Measurements from ENCODE around the gene BNIP5.

Gene BNIP5

GRCh38 chr6:36336779-36337241, at the start of gene BNIP5:
Gene BNIP5, minus strand, starts transcription at chr6:36336888. Its CDS starts 6,198 bp downstream, at chr6:36330690.
- no peak for DNase-seq (ENCODE audit: low read depth, low spot score)

GRCh38 chr6:36384095-36384494, 47.4 kb upstream of the BNIP5 start:
- DNase-seq (ENCODE audit: low read depth, low spot score) = no peak

GRCh38 chr6:36383606-36384005, 46.9 kb upstream of the BNIP5 start:
- DNase-seq (ENCODE audit: low read depth, low spot score) = no peak

- no peak for DNase-seq (ENCODE audit: low read depth, low spot score)
Measured at GRCh38 chr6:36382976-36383375, 46.3 kb upstream of the BNIP5 start.

- DNase-seq (ENCODE audit: low read depth, low spot score) = no peak
Measured at GRCh38 chr6:36381502-36382389, 45.1 kb upstream of the BNIP5 start.

- DNase-seq (ENCODE audit: low read depth, low spot score) = no peak
Measured at GRCh38 chr6:36380166-36380565, 43.5 kb upstream of the BNIP5 start.

- DNase-seq (ENCODE audit: low read depth, low spot score) = no peak
Measured at GRCh38 chr6:36378936-36379335, 42.2 kb upstream of the BNIP5 start.

- DNase-seq (ENCODE audit: low read depth, low spot score) = no peak
Measured at GRCh38 chr6:36378243-36378920, 41.7 kb upstream of the BNIP5 start.

- DNase-seq (ENCODE audit: low read depth, low spot score) = no peak
Measured at GRCh38 chr6:36377594-36377993, 40.9 kb upstream of the BNIP5 start.

- DNase-seq (ENCODE audit: low read depth, low spot score) = no peak
Measured at GRCh38 chr6:36376742-36377141, 40.1 kb upstream of the BNIP5 start.

- DNase-seq (ENCODE audit: low read depth, low spot score) = no peak
Measured at GRCh38 chr6:36376183-36376582, 39.5 kb upstream of the BNIP5 start.

GRCh38 chr6:36375644-36376155, 39.0 kb upstream of the BNIP5 start:
- DNase-seq (ENCODE audit: low read depth, low spot score) = no peak

GRCh38 chr6:36374972-36375371, 38.3 kb upstream of the BNIP5 start:
- no peak for DNase-seq (ENCODE audit: low read depth, low spot score)

- DNase-seq (ENCODE audit: low read depth, low spot score) = no peak
Measured at GRCh38 chr6:36374194-36374593, 37.5 kb upstream of the BNIP5 start.

- DNase-seq (ENCODE audit: low read depth, low spot score) = no peak
Measured at GRCh38 chr6:36373368-36374019, 36.8 kb upstream of the BNIP5 start.

- no peak for DNase-seq (ENCODE audit: low read depth, low spot score)
Measured at GRCh38 chr6:36372088-36372487, 35.4 kb upstream of the BNIP5 start.

GRCh38 chr6:36371211-36371610, 34.5 kb upstream of the BNIP5 start:
- no peak for DNase-seq (ENCODE audit: low read depth, low spot score)

GRCh38 chr6:36370638-36371037, 34.0 kb upstream of the BNIP5 start:
- DNase-seq (ENCODE audit: low read depth, low spot score) = no peak

- no peak for DNase-seq (ENCODE audit: low read depth, low spot score)
Measured at GRCh38 chr6:36368921-36369865, 32.5 kb upstream of the BNIP5 start.

- no peak for DNase-seq (ENCODE audit: low read depth, low spot score)
Measured at GRCh38 chr6:36368421-36368820, 31.7 kb upstream of the BNIP5 start.

- no peak for DNase-seq (ENCODE audit: low read depth, low spot score)
Measured at GRCh38 chr6:36367743-36368142, 31.1 kb upstream of the BNIP5 start.
